ENCODE results near the gene ETV6. TPM values are rescaled to one million over a fixed set of nuclear protein-coding genes. Genes with fewer than 3 reads are reported as not detected.
"Not testable (repeated sequence)": the region's sequence is repeated elsewhere in the genome, so short reads cannot be mapped to it uniquely, and the experiment has no call there.

ETV6 gene
- polyA plus RNA-seq, 12 donors, result 8.2 to 15.9 (median 11.0) TPM; not detected in 1

DNA sequence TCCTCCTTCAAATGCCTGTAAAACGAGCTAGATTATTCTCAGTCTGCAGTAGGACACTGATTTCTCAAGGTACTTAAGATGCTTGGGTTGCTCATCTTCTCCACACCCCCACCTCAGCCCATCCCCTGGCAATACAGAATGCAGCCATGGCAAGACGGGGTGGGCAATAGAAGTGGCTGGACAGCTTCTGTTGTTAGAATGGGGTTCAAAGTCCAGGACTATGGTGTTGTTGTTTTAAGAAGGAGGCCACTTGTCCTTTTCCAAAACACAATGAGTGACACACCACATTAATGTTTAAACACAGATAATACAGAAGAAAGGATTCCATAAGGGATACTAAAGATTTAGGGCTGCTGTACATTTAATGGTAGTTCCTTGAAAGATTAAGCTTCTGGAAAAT, 232.4 kb downstream of the ETV6 start:
- no peak for DNase-seq

- no peak for DNase-seq
These were observed 233.0 kb downstream of the ETV6 start for GRCh38 chr12:11882301-11883019.

- no peak for DNase-seq
These were observed 234.6 kb downstream of the ETV6 start for GRCh38 chr12:11884116-11884515.

DNA sequence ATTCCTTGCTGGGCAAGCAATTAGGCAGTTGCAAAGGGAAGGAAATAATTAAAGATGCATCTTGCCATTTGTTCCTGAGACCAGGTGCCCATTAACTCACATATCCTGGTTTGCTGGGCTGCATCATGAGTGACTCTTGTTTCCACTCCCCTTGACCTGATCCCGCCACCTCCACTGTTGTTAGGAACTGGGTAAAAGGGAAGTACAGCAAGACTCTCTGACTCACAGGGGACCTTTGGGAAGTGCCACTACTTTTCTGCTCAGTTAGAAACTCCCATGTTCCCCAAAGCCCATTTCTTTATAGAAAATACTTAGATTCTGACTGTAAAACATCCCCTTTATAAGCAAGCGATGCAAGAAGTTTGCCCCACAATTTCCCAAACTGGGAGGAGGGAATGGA, 235.2 kb downstream of the ETV6 start:
- no peak for DNase-seq

DNA sequence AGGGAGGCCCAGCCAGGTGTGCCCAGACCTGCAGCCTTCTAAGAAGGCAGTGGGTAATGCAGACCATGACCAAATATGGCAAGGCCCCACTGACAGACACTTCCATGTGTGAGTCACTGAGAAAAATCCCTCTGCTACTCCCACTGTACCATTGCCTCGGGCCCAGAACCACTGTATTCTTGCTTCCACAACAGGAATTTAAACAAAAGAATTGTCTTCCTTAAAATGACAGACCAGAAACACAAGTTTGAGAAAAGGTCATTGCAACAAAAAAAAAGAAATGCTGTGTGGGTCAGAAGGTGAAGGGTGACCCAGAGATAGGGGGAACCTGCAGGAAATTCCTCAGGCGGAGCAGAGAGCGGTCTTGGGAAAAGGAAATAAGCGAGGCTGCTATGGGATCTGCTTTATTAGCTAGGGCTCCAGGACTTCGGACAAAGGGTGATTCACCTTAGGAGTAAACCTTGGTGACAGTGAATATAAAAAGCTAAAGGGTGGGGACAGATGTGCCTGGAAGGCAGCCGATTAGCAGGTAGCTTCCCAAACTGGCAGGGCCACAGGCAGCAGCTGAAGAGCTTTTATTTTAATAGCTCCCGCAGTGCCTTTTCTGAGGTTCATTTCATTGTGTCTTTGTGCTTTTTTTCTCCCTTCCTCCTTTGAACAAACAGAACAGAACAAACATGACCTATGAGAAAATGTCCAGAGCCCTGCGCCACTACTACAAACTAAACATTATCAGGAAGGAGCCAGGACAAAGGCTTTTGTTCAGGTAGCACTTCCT, 236.0 kb downstream of the ETV6 start:
- no peak for DNase-seq

GRCh38 chr12:11886339-11886738, 236.9 kb downstream of the ETV6 start:
- DNase-seq, result no peak

DNA sequence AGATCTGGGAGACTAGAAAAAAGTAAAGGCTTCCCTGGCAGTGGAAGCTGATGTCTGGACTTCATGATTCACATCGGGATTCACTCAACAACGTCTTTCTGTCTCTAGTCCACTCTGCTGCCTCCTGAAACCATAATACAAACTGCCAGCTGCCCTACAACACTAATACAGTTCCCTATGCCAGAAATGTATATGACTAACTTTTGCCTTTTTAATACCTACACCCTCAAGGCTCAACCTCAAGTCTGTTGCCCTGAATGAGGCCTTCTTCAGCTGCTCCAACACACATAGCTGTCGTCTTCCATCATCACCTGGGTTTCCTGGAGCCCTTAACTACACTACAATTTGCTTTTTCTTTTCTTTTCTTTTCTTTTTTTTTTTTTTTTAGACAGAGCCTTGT, 238.6 kb downstream of the ETV6 start:
- DNase-seq, result no peak

DNA sequence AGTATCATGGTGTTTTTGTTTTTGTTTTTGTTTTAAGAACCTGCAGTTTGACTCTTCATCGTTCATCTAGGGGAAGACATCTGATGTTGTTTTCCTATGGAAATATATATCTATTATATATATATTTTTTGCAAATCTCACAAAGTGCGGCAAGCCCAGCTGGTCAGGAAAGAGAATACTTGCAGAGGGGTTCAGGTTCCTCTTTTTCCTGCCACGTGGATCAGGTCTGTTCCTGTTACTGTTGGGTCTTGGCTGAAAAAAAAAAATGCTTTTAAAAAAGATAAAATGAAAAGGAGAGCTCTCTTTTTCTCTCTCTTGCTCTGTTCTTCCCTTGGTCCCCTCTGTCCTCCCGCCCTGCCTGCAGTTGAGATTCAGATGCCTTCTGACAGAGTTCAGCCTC, 241.9 kb downstream of the ETV6 start:
- no peak for DNase-seq

DNA sequence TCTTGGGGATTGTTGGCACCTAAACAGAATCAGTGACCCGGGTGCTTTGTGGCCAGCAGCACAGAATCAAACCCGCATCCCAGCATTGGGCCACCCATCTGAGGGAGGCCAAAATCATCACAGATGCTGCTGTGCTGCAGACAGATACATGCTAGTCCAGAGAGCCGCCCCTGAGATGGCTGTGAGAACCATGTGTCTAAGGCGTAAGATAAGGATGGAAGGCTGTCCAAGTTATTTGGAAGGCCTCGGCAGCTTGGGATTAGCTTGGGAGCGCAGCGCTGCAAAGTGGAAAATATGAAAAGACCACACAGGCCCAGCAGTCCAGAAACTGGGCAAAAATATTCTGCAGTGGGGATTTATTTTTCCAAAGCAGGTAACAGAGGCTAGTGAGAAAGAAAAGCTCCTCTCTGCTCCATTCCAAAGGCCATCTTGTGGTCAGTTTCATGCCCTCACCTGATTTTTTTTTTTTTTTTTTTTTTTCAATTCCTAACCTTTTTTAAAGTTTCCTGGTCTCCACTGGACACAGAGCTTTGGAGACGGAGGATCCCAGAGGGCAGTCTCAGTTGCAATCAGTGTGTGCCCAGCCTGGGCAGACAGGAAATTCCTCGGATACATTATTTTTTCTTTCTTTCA, 242.4 kb downstream of the ETV6 start:
- peak; percentile 59 for DNase-seq

DNA sequence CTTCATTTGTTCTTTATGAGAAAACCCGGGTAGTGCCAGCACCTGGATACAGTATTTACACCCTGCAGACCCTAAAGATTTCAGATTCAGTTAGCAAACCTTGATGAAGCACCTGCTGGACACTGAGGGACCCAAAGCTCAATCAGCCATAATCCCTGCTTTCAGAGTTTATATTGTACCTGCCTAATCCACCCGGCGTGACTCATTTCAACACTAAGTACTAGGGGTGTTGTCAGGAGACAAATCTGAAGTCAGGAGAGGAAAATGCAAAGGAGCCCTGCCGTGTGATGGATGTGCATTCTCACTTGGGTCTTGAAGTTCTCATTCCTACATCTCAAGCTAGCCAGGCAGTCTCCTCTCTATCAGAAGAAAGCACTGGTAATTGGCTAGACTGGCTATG, 244.5 kb downstream of the ETV6 start:
- no peak for DNase-seq

DNA sequence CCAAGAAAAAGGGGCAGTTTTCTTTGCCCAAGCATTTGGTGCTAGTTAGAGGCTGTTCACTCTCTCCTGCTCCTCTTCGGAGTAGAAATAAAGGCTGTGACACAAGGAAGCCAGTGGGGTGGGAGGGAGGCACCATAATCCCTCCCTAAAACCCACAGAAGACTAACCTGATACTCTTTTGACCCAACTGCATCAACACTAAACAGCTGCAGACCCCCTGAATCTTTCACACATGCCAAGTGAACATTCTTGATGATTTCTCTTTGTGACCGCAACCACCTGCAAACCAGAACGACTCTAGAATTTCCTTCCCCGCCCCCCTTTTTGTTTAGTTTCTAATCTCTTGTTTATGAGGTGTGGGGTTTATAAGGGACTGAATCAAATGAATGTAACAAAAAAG, 245.4 kb downstream of the ETV6 start:
- no peak for DNase-seq

DNA sequence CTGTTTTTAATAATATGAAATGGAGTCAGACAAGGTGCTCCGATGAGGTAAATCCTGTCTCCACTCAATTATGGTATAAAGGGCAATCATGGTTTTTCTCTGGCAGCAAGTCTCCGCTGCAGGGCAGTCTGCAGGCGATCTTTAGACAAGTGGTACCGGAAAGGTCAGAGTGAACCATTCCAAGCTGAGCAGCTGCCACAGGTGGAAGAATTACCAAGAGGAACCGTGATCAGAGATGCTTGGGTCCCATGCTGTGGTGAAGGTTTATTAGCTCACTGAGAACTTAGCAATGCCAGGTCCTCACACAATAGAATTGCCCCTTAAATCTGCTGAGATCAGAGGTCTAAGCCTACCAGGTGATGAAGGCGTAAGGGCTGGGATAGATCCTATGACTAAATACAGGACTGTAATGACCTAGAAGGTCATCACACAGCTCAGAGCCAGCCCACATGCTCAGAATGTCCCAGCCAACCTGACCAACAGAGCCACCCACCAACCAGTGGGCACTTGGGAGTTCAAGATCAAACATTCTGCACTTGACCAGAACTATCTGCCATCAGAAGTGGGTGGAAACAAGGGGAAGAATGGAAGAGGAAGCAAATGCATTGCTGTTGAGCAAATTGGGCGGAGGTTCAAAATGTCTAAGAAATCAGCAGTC, 246.1 kb downstream of the ETV6 start:
- DNase-seq, result no peak

DNA sequence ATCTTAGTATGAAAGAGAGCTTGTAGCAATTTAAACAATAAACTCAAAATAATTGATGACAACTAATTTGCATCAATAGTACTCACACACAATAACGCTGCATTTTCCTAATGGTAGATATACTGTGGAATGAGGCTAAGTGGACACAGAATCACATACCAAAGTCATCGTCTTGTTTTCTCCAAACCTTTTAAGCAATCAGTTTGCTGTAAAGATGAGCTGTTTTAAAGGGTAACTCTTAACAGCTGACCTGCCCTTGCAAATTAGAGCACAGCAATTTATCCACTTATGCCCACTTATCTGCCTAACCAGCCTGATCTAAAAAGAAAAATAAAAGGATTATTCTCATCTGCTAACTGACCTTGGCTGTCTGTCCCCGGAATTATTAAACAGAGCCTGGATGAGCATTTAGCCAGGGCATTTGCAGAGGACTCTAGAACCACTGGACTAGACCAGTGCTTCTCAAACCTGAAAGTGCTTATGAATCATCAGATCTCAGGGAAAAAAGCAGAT, 247.0 kb downstream of the ETV6 start:
- no peak for DNase-seq

DNA sequence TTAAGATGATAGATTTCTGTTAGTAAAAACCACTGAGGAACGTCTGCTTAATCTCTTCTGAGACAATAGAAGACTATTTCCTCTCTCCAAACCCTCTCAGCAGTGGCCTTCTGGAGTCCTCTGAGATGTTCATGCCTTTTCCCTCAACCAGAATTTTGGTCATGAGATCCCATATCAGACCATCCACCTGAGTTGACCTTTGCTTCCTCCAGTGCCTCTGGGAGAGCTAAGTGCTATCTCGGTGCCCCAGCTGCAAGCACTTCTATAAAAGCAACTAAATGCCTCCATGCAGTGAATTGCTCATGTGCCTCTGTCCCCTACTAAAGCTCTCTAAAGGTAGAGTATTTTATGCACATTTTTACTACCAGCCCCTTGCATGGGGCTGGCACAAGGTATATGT, 248.4 kb downstream of the ETV6 start:
- DNase-seq, result no peak

DNA sequence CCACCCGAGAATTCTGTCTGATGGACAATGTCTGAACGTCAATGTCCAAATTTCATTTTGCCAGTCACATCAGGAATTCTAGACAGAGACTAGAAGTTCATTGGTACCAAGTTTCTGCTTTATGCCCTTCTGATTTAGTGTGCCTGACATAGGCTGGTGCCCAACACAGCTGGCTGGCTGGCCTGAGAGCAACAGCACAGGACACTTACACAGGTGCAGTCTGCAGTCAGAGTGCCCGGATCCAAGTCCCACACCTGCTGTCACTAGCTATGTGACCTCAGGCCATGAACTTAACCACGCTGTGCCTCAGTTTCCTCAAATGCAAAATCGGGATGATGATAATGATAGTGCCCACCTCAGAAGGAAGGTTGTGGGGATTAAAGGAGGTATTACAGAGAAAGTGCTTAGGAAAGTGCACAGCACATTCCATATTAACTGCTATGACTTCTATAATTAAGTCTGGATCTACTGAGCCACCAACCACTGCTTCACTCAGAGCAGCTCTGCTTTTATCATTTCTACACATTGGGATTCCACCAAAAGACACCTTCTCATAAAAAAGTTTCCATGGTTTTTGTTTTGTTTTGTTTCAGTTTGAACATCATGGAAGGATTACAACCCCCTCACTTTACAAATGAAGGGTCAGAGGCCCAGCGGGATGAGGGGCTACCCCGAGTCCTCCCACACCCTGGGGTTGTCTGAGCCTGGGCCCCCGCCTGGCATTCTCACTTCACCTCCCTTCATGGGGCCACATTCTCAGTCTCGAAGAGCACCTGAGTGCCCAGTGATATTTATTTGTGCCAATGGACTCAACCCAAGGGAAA, 252.4 kb downstream of the ETV6 start:
- DNase-seq, result no peak

GRCh38 chr12:11902525-11902875, 253.0 kb downstream of the ETV6 start:
- DNase-seq, result no peak

- no peak for DNase-seq
These were observed 254.7 kb downstream of the ETV6 start for GRCh38 chr12:11904124-11904523.

DNA sequence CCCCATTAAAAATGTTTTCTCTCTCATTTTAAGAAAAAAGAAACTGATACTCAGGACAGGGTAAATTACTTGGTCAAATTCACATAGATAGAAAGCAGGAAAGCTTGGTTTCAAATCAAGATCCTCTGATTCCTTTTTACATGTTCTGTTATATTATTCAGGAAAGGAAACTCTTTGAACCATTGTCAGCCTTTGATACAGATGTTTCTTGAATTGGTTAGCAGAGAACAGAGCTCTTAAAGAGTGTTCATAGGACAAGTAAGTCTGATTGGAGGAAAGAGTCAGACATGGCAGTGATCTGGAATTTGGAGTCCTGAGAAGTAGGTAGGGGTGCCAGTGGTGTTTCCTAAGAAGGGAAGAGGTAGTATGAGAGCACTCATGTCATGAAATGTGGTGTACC, 256.1 kb downstream of the ETV6 start:
- no peak for DNase-seq

- DNase-seq, result no peak
These were observed 256.9 kb downstream of the ETV6 start for GRCh38 chr12:11906286-11906935.

DNA sequence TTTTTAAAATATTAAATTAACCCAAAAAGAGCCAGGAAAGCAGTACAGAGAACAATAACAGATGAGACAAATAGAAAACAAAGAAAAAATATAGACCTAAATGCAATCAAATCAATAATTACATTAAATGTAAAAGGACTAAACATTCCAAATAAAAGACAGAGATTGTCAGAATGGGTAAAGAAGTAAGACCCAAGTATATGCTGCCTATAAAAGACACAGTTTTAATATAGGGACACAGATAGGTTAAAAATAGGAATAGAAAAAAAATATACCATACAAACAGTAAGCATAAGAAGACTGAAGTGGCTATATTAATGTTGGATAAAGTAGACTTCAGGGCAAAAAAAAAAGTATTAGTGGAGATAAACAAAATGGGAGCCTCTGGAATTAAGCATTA, 258.2 kb downstream of the ETV6 start:
- no peak for DNase-seq

- not testable (repeated sequence) for DNase-seq
These were observed 259.9 kb downstream of the ETV6 start for GRCh38 chr12:11909406-11909805.
